RWPE2 (cell line): ENCODE data around the gene CDK1.

Source experiments
- ATAC-seq: fragments of 200-7000 bp; cut with Tn5 transposase; 3 replicates; pipeline ENCODE4 v1.9.1; 2021; ENCODE audit warnings: low read depth
- DNase-seq: peaks from one replicate; pipeline ENCODE4 v3.0.0-alpha.2; 2020; ENCODE audit warnings: low spot score
- H3K27ac ChIP-seq: fragments of 450-650 bp; 2 replicates; pipeline ENCODE4 v1.5.1; 2017; ENCODE audit warnings: mild to moderate bottlenecking; ENCODE audit not compliant: poor library complexity, severe bottlenecking
- H3K27me3 ChIP-seq: fragments of 250-450 bp; sonication (Bioruptor Pico); 2 replicates; pipeline ENCODE4 v1.5.1; 2021; ENCODE audit warnings: mild to moderate bottlenecking, moderate library complexity; ENCODE audit not compliant: insufficient read depth, poor library complexity, severe bottlenecking
- H3K36me3 ChIP-seq: fragments of 250-450 bp; sonication (Bioruptor Pico); 2 replicates; pipeline ENCODE4 v1.5.1; 2020; ENCODE audit warnings: low read depth, mild to moderate bottlenecking, moderate library complexity
- H3K4me1 ChIP-seq: fragments of 250-450 bp; sonication (Bioruptor Pico); 2 replicates; pipeline ENCODE4 v1.5.1; 2021; ENCODE audit warnings: mild to moderate bottlenecking, moderate library complexity; ENCODE audit not compliant: insufficient read depth, poor library complexity, severe bottlenecking
- H3K4me3 ChIP-seq: fragments of 250-450 bp; sonication (Bioruptor Pico); 2 replicates; pipeline ENCODE4 v1.5.1; 2021; ENCODE audit warnings: mild to moderate bottlenecking, moderate library complexity; ENCODE audit not compliant: severe bottlenecking
- H3K9me3 ChIP-seq: fragments of 250-450 bp; sonication (Bioruptor Pico); 2 replicates; pipeline ENCODE4 v1.5.1; 2021; ENCODE audit warnings: mild to moderate bottlenecking, moderate library complexity; ENCODE audit not compliant: severe bottlenecking
- CTCF ChIP-seq: fragments of 450-650 bp; IDR thresholded peaks from one replicate; pipeline ENCODE4 v1.5.1; 2017; ENCODE audit warnings: mild to moderate bottlenecking, moderate library complexity; ENCODE audit not compliant: poor library complexity, severe bottlenecking

The CDK1 gene

GRCh38 chr10:60795465-60796202, 17.4 kb downstream of the CDK1 start:
- TF ChIP-seq CTCF, result no peak
- ATAC-seq (no peak), DNase-seq (no peak)
- Histone ChIP-seq H3K36me3 (peaks cover 58% of the 10 kb centered on the region), H3K27me3 (no peaks in the 10 kb centered on the region), H3K4me3 (no peak overlapping the region), H3K9me3 (no peaks in the 10 kb centered on the region), H3K27ac (no peak overlapping the region), H3K4me1 (no peaks in the 10 kb centered on the region)

- Histone ChIP-seq H3K27ac (no peak overlapping the region), H3K27me3 (no peaks in the 10 kb centered on the region), H3K4me3 (no peak overlapping the region), H3K9me3 (no peaks in the 10 kb centered on the region), H3K36me3 (peaks cover 49% of the 10 kb centered on the region), H3K4me1 (no peaks in the 10 kb centered on the region)
- TF ChIP-seq CTCF, result no peak
- ATAC-seq (no peak), DNase-seq (no peak)
Measured at GRCh38 chr10:60796481-60796880, 18.2 kb downstream of the CDK1 start.

- Histone ChIP-seq H3K36me3 (peaks cover 42% of the 10 kb centered on the region), H3K9me3 (no peaks in the 10 kb centered on the region), H3K27ac (no peak overlapping the region), H3K4me1 (no peaks in the 10 kb centered on the region), H3K27me3 (no peaks in the 10 kb centered on the region), H3K4me3 (no peak overlapping the region)
- no peak for DNase-seq
- no peak for TF ChIP-seq CTCF
- no peak for ATAC-seq
Measured at GRCh38 chr10:60797200-60797599, 18.9 kb downstream of the CDK1 start.

- Histone ChIP-seq H3K36me3 (peaks cover 34% of the 10 kb centered on the region), H3K27ac (no peak overlapping the region), H3K4me1 (no peaks in the 10 kb centered on the region), H3K4me3 (no peak overlapping the region), H3K27me3 (no peaks in the 10 kb centered on the region), H3K9me3 (no peaks in the 10 kb centered on the region)
- DNase-seq (no peak), ATAC-seq (peak; percentile 43)
- TF ChIP-seq CTCF, result no peak
Measured at GRCh38 chr10:60798031-60798430, 19.8 kb downstream of the CDK1 start.

- H3K4me3 ChIP-seq, result no peak overlapping the region
- peaks cover 25% of the 10 kb centered on the region for H3K36me3 ChIP-seq
- H3K4me1 ChIP-seq, result no peaks in the 10 kb centered on the region
- no peak for DNase-seq
- no peaks in the 10 kb centered on the region for H3K27me3 ChIP-seq
- H3K9me3 ChIP-seq, result no peaks in the 10 kb centered on the region
- no peak for TF ChIP-seq CTCF
- no peak overlapping the region for H3K27ac ChIP-seq
- 0 out of 3 replicates have a peak, but pooled peaks have one; percentile 11 for ATAC-seq
Measured at GRCh38 chr10:60798870-60799269, 20.6 kb downstream of the CDK1 start.
